Fibroblast of skin of back (primary cell): Measurements from ENCODE around the gene NCBP1.

Source experiments
- DNase-seq: peaks from one replicate; pipeline ENCODE4 v3.0.0-alpha.2; 2013

The NCBP1 gene

GRCh38 chr9:97627624-97628023 lies 6.0 kb upstream of the NCBP1 start:
- no peak for DNase-seq

GRCh38 chr9:97628668-97629067 lies 5.0 kb upstream of the NCBP1 start:
- no peak for DNase-seq

GRCh38 chr9:97629156-97629555 lies 4.5 kb upstream of the NCBP1 start:
- DNase-seq = no peak

GRCh38 chr9:97630591-97630990 lies 3.0 kb upstream of the NCBP1 start:
- DNase-seq = no peak

- DNase-seq = peak; percentile 79
Observed at GRCh38 chr9:97632248-97632984, 1.2 kb upstream of the NCBP1 start.

GRCh38 chr9:97633859-97634490 lies 354 bp downstream of the NCBP1 start:
- DNase-seq = no peak

GRCh38 chr9:97635026-97635425 lies 1.4 kb downstream of the NCBP1 start:
- DNase-seq = no peak

- DNase-seq = no peak
Observed at GRCh38 chr9:97636903-97637302, 3.3 kb downstream of the NCBP1 start.

- DNase-seq = no peak
Observed at GRCh38 chr9:97638666-97639065, 5.0 kb downstream of the NCBP1 start.

GRCh38 chr9:97640325-97640724 lies 6.7 kb downstream of the NCBP1 start:
- DNase-seq = no peak

GRCh38 chr9:97645720-97646119 lies 12.1 kb downstream of the NCBP1 start:
- DNase-seq = no peak

GRCh38 chr9:97647996-97648395 lies 14.4 kb downstream of the NCBP1 start:
- DNase-seq = no peak

GRCh38 chr9:97651646-97652045 lies 18.0 kb downstream of the NCBP1 start:
- DNase-seq = no peak

GRCh38 chr9:97658707-97659106 lies 25.1 kb downstream of the NCBP1 start:
- no peak for DNase-seq

- DNase-seq = no peak
Observed at GRCh38 chr9:97659771-97660170, 26.1 kb downstream of the NCBP1 start.

GRCh38 chr9:97660340-97660739 lies 26.7 kb downstream of the NCBP1 start:
- DNase-seq = no peak

- no peak for DNase-seq
Observed at GRCh38 chr9:97660847-97661246, 27.2 kb downstream of the NCBP1 start.

GRCh38 chr9:97665742-97666141 lies 32.1 kb downstream of the NCBP1 start:
- no peak for DNase-seq

- DNase-seq = no peak
Observed at GRCh38 chr9:97666907-97667686, 33.5 kb downstream of the NCBP1 start.

GRCh38 chr9:97668485-97668884 lies 34.9 kb downstream of the NCBP1 start:
- no peak for DNase-seq

GRCh38 chr9:97670586-97670985 lies 37.0 kb downstream of the NCBP1 start:
- no peak for DNase-seq

GRCh38 chr9:97672403-97672802 lies 38.8 kb downstream of the NCBP1 start:
- DNase-seq = no peak

GRCh38 chr9:97673922-97674321 lies 40.3 kb downstream of the NCBP1 start:
- no peak for DNase-seq

- DNase-seq = no peak
Observed at GRCh38 chr9:97675655-97676054, 42.0 kb downstream of the NCBP1 start.
